HS-27A (cell line): ENCODE measurements around the gene MAGT1.
"Not testable (repeated sequence)": the region's sequence is repeated elsewhere in the genome, so short reads cannot be mapped to it uniquely, and the experiment has no call there.

Experiments
- DNase-seq: peaks from one replicate; pipeline ENCODE4 v3.0.0-alpha.2; 2012; ENCODE audit warnings: low read depth, missing footprints

MAGT1 gene

GRCh38 chrX:77831544-77831943 is 63.7 kb downstream of the MAGT1 start:
- not testable (repeated sequence) for DNase-seq

GRCh38 chrX:77821989-77822388 is 73.2 kb downstream of the MAGT1 start:
- DNase-seq, result not testable (repeated sequence)

GRCh38 chrX:77820091-77820727 is 75.0 kb downstream of the MAGT1 start:
- DNase-seq, result no peak

DNA sequence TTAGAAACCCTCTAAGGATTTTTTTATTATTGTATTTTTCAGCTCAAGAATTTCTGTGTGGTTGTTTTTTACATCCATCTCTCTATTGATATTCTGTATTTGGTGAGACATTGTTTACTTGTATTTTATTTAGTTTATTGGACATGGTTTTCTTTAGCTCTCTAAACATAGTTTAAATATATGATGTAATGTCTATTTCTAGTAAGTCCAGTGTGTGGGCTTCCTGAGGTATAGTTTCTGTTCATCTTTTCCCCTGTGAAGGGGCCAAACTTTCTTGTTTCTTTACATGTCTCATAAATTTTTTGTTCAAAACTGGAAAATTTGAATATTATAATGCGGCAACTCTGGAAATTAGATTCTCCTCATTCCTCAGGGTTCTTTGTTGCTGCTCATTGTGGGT is 81.0 kb downstream of the MAGT1 start:
- DNase-seq, result no peak

DNA sequence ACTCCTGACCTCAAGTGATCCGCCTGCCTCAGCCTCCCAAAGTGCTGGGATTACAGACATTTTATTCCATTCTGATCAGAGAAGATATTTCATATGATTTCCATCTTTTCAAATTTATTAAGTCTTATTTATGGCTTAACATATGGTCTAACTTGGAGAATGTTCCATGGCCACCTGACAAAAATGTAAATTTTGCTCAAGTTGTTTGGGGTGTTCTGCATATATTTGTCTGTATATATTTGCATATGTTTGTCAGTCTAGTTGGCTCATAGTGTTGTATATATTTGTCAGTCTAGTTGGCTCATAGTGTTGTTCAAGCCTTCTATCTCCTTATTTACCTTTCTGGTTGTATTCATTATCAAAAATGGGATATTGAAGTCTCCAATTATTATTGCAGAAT is 93.0 kb downstream of the MAGT1 start:
- no peak for DNase-seq

DNA sequence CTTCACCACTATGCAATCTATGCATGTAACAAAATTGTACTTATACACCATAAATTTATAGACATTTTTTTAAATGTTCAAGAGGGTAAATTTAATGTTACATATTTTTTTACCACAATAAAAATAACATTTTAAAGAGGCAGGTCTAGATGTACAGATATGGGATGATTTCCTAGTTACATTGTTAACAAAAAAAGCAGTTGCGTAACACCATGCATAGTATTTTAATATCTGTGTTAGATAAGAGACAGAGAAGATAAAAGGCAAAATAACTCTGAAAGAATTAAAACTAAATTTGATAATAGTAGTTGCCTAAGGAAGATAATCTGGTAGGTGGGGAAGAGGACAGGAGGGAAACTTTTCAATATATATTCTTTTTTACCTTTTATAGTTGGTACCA is 100.1 kb downstream of the MAGT1 start:
- DNase-seq, result no peak

GRCh38 chrX:77793946-77794345 is 101.3 kb downstream of the MAGT1 start:
- no peak for DNase-seq

- no peak for DNase-seq
Measured at GRCh38 chrX:77788050-77788449, 107.2 kb downstream of the MAGT1 start.

GRCh38 chrX:77786365-77786680 is 108.9 kb downstream of the MAGT1 start:
- DNase-seq, result no peak

- DNase-seq, result peak; percentile 42
Measured at GRCh38 chrX:77785486-77786364, 109.5 kb downstream of the MAGT1 start, which contains the start of gene ATRX. TSS of gene ATRX (minus strand) at chrX:77786216. CDS start at chrX:77786001, 215 bp downstream.

GRCh38 chrX:77779695-77780094 is 115.5 kb downstream of the MAGT1 start:
- DNase-seq, result no peak

- no peak for DNase-seq
Measured at GRCh38 chrX:77776659-77777058, 118.6 kb downstream of the MAGT1 start.
